HG03060 (cell line): Measurements from ENCODE around the gene ATE1.
"Not testable (repeated sequence)": the region's sequence is repeated elsewhere in the genome, so short reads cannot be mapped to it uniquely, and the experiment has no call there.

Source experiments
- ATAC-seq: cut with Tn5 transposase; IDR thresholded peaks from one replicate; pipeline ENCODE4 v1.9.1; 2021; ENCODE audit warnings: low read depth, moderate number of reproducible peaks; ENCODE audit not compliant: unreplicated experiment

ATE1 gene

GRCh38 chr10:121797490-121797889 lies 130.3 kb downstream of the ATE1 start:
- ATAC-seq = no peak

- no peak for ATAC-seq
Observed at GRCh38 chr10:121796342-121796741, 131.5 kb downstream of the ATE1 start.

GRCh38 chr10:121792198-121792597 lies 135.6 kb downstream of the ATE1 start:
- no peak for ATAC-seq

GRCh38 chr10:121791761-121792160 lies 136.1 kb downstream of the ATE1 start:
- ATAC-seq = no peak

GRCh38 chr10:121788717-121789116 lies 139.1 kb downstream of the ATE1 start:
- ATAC-seq = no peak

- no peak for ATAC-seq
Observed at GRCh38 chr10:121788115-121788514, 139.7 kb downstream of the ATE1 start.

GRCh38 chr10:121787169-121787568 lies 140.7 kb downstream of the ATE1 start:
- no peak for ATAC-seq

GRCh38 chr10:121783782-121784372 lies 144.0 kb downstream of the ATE1 start:
- ATAC-seq = no peak

- no peak for ATAC-seq
Observed at GRCh38 chr10:121781101-121781500, 146.7 kb downstream of the ATE1 start.

GRCh38 chr10:121774813-121775212 lies 153.0 kb downstream of the ATE1 start:
- no peak for ATAC-seq

- ATAC-seq = no peak
Observed at GRCh38 chr10:121774404-121774803, 153.4 kb downstream of the ATE1 start.

GRCh38 chr10:121772884-121773283 lies 154.9 kb downstream of the ATE1 start:
- ATAC-seq = no peak

- no peak for ATAC-seq
Observed at GRCh38 chr10:121772406-121772805, 155.4 kb downstream of the ATE1 start.

- no peak for ATAC-seq
Observed at GRCh38 chr10:121771966-121772365, 155.9 kb downstream of the ATE1 start.

GRCh38 chr10:121766426-121766825 lies 161.4 kb downstream of the ATE1 start:
- ATAC-seq = no peak

- ATAC-seq = no peak
Observed at GRCh38 chr10:121765204-121765603, 162.6 kb downstream of the ATE1 start.

- ATAC-seq = no peak
Observed at GRCh38 chr10:121764233-121764942, 163.4 kb downstream of the ATE1 start.

- not testable (repeated sequence) for ATAC-seq
Observed at GRCh38 chr10:121757241-121757640, 170.6 kb downstream of the ATE1 start.

- ATAC-seq = not testable (repeated sequence)
Observed at GRCh38 chr10:121755496-121755895, 172.3 kb downstream of the ATE1 start.

- ATAC-seq = no peak
Observed at GRCh38 chr10:121754666-121755065, 173.2 kb downstream of the ATE1 start.

- peak; percentile 92 for ATAC-seq
Observed at GRCh38 chr10:121753726-121754476, 173.9 kb downstream of the ATE1 start.
